NT2/D1 (cell line): ENCODE measurements around the gene DUSP10.

Experiments
- SUZ12 ChIP-seq: IDR thresholded peaks from 2 replicates; pipeline ENCODE4 v1.6.1; 2011; ENCODE audit not compliant: insufficient read length, insufficient read depth; ENCODE audit errors: extremely low read depth
- ZNF274 ChIP-seq: IDR thresholded peaks from 2 replicates; pipeline ENCODE4 v1.6.1; 2011; ENCODE audit warnings: mild to moderate bottlenecking, low read depth, low read length

GRCh38 chr1:221740993-221741702 lies 741 bp downstream of the DUSP10 start:
- TF ChIP-seq SUZ12 (no peak), ZNF274 (no peak)
